HL-60/S4 treated with retinoic acid at 250 ng/mL for 4 days and 3 days (cell line): Measurements from ENCODE around the gene DIO2.

Source experiments
- in situ Hi-C: fragments of 300-500 bp; cut with MboI; formaldehyde crosslinking; loops from 2 replicates; pipeline ENCODE4 v1.7.0; 2022; ENCODE audit warnings: low sequenced_read_pairs

DIO2 gene

GRCh38 chr14:80172375-80173051, 38.8 kb downstream of the DIO2 start:
- in situ Hi-C loops = no loop called here

- in situ Hi-C loops = no loop called here
Measured at GRCh38 chr14:80167793-80168448, 43.4 kb downstream of the DIO2 start.

DNA sequence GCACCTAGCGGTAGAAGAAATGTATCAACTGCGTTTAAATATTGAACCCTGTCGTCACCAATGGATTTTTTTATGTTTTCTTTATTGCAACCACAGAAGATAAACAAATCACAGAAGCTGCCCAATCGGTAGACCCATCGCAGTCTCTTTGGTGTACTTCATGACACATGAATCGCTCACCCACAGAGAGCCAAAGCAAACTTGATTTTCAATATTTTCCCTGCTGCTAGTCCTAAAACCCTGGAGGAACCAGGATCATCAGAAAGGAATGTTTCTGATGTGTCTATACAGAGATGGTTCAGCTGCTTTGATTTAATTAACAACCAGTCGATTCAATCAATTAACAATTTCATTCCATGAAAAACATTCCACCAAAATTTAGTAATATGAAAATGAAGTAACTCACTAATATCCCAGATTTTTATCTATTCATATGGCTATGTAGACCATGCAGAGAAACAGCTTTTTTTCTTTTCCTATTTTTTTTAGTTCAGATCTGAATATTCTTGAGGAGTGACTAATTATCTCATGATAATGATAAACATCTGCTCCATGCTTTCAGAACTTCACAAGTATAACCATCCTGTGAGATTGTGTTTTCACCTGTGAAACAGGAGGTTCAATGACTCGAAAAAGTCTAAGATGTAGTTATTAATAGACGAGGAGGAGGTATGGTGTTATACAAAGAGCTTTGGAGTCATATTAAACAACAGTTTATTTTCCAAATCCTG, 46.1 kb downstream of the DIO2 start:
- in situ Hi-C loops = no loop called here

DNA sequence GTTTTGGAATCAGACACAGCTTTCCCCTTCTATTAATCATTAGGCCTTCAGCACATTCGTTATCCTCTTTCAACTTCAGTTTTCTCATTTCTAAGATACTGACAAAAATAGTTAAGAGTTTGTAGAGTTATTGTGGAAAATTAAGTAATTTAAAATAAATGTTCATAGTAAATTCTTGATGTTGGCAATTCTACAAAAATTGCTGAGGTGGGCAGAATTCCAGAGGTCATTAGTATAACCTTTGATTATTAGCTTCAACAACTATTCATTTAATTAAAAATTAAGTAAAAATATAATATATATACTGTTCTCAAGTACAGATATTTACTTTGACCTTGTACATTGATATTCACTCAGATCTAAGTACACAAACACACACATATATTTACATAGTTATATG, 58.5 kb downstream of the DIO2 start:
- in situ Hi-C loops = no loop called here

- in situ Hi-C loops = no loop called here
Measured at GRCh38 chr14:80152166-80152565, 59.1 kb downstream of the DIO2 start.

- in situ Hi-C loops = no loop called here
Measured at GRCh38 chr14:80150301-80150700, 61.0 kb downstream of the DIO2 start.
